Type B pancreatic cell (in vitro differentiated cells): ENCODE measurements around the gene AFAP1. TPM values are rescaled to one million over a fixed set of nuclear protein-coding genes. Genes with fewer than 3 reads are reported as not detected.

Experiments
- DNase-seq: peaks from one replicate; pipeline ENCODE4 v3.0.0; 2021; ENCODE audit warnings: mixed read lengths; ENCODE audit not compliant: unreplicated experiment; ENCODE audit errors: extremely low spot score
- H3K27ac Mint-ChIP-seq: 2 replicates; pipeline ENCODE4 v1.8.0; 2021; ENCODE audit warnings: mild to moderate bottlenecking, mixed read lengths
- H3K27me3 Mint-ChIP-seq: 2 replicates; pipeline ENCODE4 v1.8.0; 2021; ENCODE audit warnings: mixed read lengths
- H3K36me3 Mint-ChIP-seq: 2 replicates; pipeline ENCODE4 v1.8.0; 2021; ENCODE audit warnings: mixed read lengths
- H3K4me1 Mint-ChIP-seq: one replicate; pipeline ENCODE4 v1.8.0; 2021; ENCODE audit warnings: mixed read lengths; ENCODE audit not compliant: unreplicated experiment
- H3K4me3 Mint-ChIP-seq: 2 replicates; pipeline ENCODE4 v1.8.0; 2021; ENCODE audit warnings: mild to moderate bottlenecking, mixed read lengths
- H3K9me3 Mint-ChIP-seq: 2 replicates; pipeline ENCODE4 v1.8.0; 2021; ENCODE audit warnings: mixed read lengths
- long read RNA-seq: library from polyadenylated mRNA; unstranded; transcript quantifications from one replicate; pipeline ENCODE4 v2.0.0, GENCODE V29; 2020
- total RNA-seq: library from RNA; stranded (reverse); gene quantifications from 2 replicates; pipeline ENCODE4 v1.2.1, GENCODE V29; 2021; ENCODE audit warnings: low replicate concordance
- TF ChIP-seq, protein P1 (sequence below): fragments of 200-600 bp; sonication (generic); conservative IDR thresholded peaks from 2 replicates; pipeline ENCODE4 v1.5.0; 2021; ENCODE audit warnings: antibody characterized with exemption, mild to moderate bottlenecking

AFAP1 gene, protein sequence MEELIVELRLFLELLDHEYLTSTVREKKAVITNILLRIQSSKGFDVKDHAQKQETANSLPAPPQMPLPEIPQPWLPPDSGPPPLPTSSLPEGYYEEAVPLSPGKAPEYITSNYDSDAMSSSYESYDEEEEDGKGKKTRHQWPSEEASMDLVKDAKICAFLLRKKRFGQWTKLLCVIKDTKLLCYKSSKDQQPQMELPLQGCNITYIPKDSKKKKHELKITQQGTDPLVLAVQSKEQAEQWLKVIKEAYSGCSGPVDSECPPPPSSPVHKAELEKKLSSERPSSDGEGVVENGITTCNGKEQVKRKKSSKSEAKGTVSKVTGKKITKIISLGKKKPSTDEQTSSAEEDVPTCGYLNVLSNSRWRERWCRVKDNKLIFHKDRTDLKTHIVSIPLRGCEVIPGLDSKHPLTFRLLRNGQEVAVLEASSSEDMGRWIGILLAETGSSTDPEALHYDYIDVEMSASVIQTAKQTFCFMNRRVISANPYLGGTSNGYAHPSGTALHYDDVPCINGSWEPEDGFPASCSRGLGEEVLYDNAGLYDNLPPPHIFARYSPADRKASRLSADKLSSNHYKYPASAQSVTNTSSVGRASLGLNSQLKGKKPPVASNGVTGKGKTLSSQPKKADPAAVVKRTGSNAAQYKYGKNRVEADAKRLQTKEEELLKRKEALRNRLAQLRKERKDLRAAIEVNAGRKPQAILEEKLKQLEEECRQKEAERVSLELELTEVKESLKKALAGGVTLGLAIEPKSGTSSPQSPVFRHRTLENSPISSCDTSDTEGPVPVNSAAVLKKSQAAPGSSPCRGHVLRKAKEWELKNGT
- total RNA-seq: 36.6 and 37.2 TPM in 2 replicates
- long read RNA-seq, full-length matches to known transcripts: 5 of 33 reads
- long read RNA-seq, partial matches to known transcripts: 3 of 33 reads
- long read RNA-seq, other reads (novel, unspliced or antisense): 25 of 33 reads

DNA sequence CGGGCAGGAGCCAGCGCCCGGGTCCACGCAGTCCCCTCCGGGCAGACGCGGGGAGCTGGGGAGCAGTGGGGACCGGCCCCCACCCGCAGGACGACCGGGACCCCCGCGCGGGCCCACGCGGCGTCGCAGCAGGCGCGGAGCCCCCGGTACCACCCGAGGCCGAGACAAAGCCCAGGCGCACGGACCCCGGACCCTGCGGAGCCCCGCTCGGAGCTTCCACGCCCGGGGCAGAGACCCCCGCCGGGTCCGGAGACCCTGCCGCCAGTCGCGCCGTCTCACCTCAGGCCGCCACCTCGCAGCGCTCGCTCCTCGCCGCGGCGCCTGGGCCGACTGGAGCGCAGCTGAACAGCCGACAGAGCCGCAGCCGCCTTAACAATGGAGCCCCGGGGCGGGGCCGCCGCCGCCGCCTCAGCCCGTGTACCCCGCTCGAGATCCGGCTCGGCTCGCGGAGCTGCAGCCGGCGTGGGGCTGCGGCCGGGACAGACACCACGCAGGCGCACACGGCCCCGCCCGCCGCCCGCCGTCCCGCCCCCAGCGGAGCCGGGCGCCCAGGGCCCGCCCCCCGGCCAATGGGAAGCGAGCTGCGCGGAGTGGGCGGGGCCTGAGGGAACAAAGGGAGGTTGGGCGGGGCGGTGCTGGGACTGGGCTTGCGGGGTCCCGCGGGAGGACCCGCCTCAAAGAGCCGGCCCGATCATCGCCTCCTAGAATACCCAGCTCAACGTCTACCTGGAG is at the start of gene AFAP1:
AFAP1 (minus strand) TSS at position 485 of the 732 bp plus-strand sequence. CDS start 67,783 bp downstream, outside the sequence.
- H3K4me3 Mint-ChIP-seq: peak within 1 kb of the TSS; percentile 94
- TF ChIP-seq, protein P1, sequence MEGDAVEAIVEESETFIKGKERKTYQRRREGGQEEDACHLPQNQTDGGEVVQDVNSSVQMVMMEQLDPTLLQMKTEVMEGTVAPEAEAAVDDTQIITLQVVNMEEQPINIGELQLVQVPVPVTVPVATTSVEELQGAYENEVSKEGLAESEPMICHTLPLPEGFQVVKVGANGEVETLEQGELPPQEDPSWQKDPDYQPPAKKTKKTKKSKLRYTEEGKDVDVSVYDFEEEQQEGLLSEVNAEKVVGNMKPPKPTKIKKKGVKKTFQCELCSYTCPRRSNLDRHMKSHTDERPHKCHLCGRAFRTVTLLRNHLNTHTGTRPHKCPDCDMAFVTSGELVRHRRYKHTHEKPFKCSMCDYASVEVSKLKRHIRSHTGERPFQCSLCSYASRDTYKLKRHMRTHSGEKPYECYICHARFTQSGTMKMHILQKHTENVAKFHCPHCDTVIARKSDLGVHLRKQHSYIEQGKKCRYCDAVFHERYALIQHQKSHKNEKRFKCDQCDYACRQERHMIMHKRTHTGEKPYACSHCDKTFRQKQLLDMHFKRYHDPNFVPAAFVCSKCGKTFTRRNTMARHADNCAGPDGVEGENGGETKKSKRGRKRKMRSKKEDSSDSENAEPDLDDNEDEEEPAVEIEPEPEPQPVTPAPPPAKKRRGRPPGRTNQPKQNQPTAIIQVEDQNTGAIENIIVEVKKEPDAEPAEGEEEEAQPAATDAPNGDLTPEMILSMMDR: no peak
- H3K27ac Mint-ChIP-seq: peak within 1 kb of the TSS; percentile 94
- no peaks in the 10 kb centered on the region for H3K9me3 Mint-ChIP-seq
- H3K4me1 Mint-ChIP-seq: peaks cover 29% of the 10 kb centered on the region
- no peaks in the 10 kb centered on the region for H3K27me3 Mint-ChIP-seq
- H3K36me3 Mint-ChIP-seq: no peaks in the 10 kb centered on the region
- peak; percentile 96 for DNase-seq

GRCh38 chr4:7988437-7988836 is 48.8 kb upstream of the AFAP1 start:
- no peak overlapping the region for H3K27ac Mint-ChIP-seq
- TF ChIP-seq, protein P1: no peak
- H3K9me3 Mint-ChIP-seq: no peaks in the 10 kb centered on the region
- H3K36me3 Mint-ChIP-seq: no peaks in the 10 kb centered on the region
- DNase-seq: no peak
- peaks cover 9% of the 10 kb centered on the region for H3K4me1 Mint-ChIP-seq
- no peaks in the 10 kb centered on the region for H3K27me3 Mint-ChIP-seq
- no peak overlapping the region for H3K4me3 Mint-ChIP-seq

GRCh38 chr4:7987148-7987989 is 47.7 kb upstream of the AFAP1 start:
- TF ChIP-seq, protein P1: peak; percentile 93
- H3K27ac Mint-ChIP-seq: peak overlapping the region; percentile 42
- no peaks in the 10 kb centered on the region for H3K36me3 Mint-ChIP-seq
- no peaks in the 10 kb centered on the region for H3K27me3 Mint-ChIP-seq
- H3K9me3 Mint-ChIP-seq: no peaks in the 10 kb centered on the region
- H3K4me3 Mint-ChIP-seq: no peak overlapping the region
- H3K4me1 Mint-ChIP-seq: peaks cover 9% of the 10 kb centered on the region
- no peak for DNase-seq

- no peaks in the 10 kb centered on the region for H3K36me3 Mint-ChIP-seq
- DNase-seq: no peak
- peak overlapping the region; percentile 30 for H3K4me3 Mint-ChIP-seq
- H3K9me3 Mint-ChIP-seq: no peaks in the 10 kb centered on the region
- TF ChIP-seq, protein P1: no peak
- H3K4me1 Mint-ChIP-seq: peaks cover 14% of the 10 kb centered on the region
- H3K27ac Mint-ChIP-seq: no peak overlapping the region
- H3K27me3 Mint-ChIP-seq: no peaks in the 10 kb centered on the region
Observed at GRCh38 chr4:7985891-7986441, 46.3 kb upstream of the AFAP1 start.
